Measurements from ENCODE around the gene TAF12. TPM values are rescaled to one million over a fixed set of nuclear protein-coding genes. Genes with fewer than 3 reads are reported as not detected.
"Not testable (repeated sequence)": the region's sequence is repeated elsewhere in the genome, so short reads cannot be mapped to it uniquely, and the experiment has no call there.

Gene TAF12
- total RNA-seq, 1 donor from 2014 or later, result 21.7 TPM

- Mint-ChIP-seq H3K27me3 (ENCODE audit: unreplicated experiment) (no peaks in the 10 kb centered on the region), H3K4me1 (ENCODE audit: unreplicated experiment) (peaks cover 8% of the 10 kb centered on the region), H3K9me3 (ENCODE audit: unreplicated experiment) (no peaks in the 10 kb centered on the region), H3K36me3 (ENCODE audit: unreplicated experiment) (no peaks in the 10 kb centered on the region), H3K4me3 (ENCODE audit: unreplicated experiment) (no peak overlapping the region), H3K27ac (ENCODE audit: unreplicated experiment) (no peak overlapping the region)
- DNase-seq (ENCODE audit: extremely low spot score, unreplicated experiment), result no peak
- no peak for TF ChIP-seq CTCF (IDR thresholded peaks at IDR 0.05)
These were observed 47.3 kb downstream of the TAF12 start for GRCh38 chr1:28595412-28596191.

GRCh38 chr1:28594686-28595411 lies 48.0 kb downstream of the TAF12 start:
- DNase-seq (ENCODE audit: extremely low spot score, unreplicated experiment); H3K27me3 Mint-ChIP-seq (ENCODE audit: unreplicated experiment); H3K36me3 Mint-ChIP-seq (ENCODE audit: unreplicated experiment); H3K27ac Mint-ChIP-seq (ENCODE audit: unreplicated experiment); H3K9me3 Mint-ChIP-seq (ENCODE audit: unreplicated experiment); H3K4me3 Mint-ChIP-seq (ENCODE audit: unreplicated experiment): not testable (repeated sequence)
- peaks cover 15% of the 10 kb centered on the region for H3K4me1 Mint-ChIP-seq (ENCODE audit: unreplicated experiment)

- H3K4me3 Mint-ChIP-seq (ENCODE audit: unreplicated experiment); H3K27me3 Mint-ChIP-seq (ENCODE audit: unreplicated experiment); H3K9me3 Mint-ChIP-seq (ENCODE audit: unreplicated experiment); H3K27ac Mint-ChIP-seq (ENCODE audit: unreplicated experiment); H3K36me3 Mint-ChIP-seq (ENCODE audit: unreplicated experiment); DNase-seq (ENCODE audit: extremely low spot score, unreplicated experiment): not testable (repeated sequence)
- H3K4me1 Mint-ChIP-seq (ENCODE audit: unreplicated experiment), result peaks cover 16% of the 10 kb centered on the region
These were observed 48.9 kb downstream of the TAF12 start for GRCh38 chr1:28593988-28594356.

- Mint-ChIP-seq H3K36me3 (ENCODE audit: unreplicated experiment) (no peaks in the 10 kb centered on the region), H3K9me3 (ENCODE audit: unreplicated experiment) (no peaks in the 10 kb centered on the region), H3K27ac (ENCODE audit: unreplicated experiment) (no peak overlapping the region), H3K27me3 (ENCODE audit: unreplicated experiment) (no peaks in the 10 kb centered on the region), H3K4me1 (ENCODE audit: unreplicated experiment) (peaks cover 16% of the 10 kb centered on the region), H3K4me3 (ENCODE audit: unreplicated experiment) (peak overlapping the region; percentile 72)
- no peak for TF ChIP-seq CTCF (IDR thresholded peaks at IDR 0.05)
- no peak for DNase-seq (ENCODE audit: extremely low spot score, unreplicated experiment)
These were observed 50.4 kb downstream of the TAF12 start for GRCh38 chr1:28592321-28593071.

- no peaks in the 10 kb centered on the region for H3K9me3 Mint-ChIP-seq (ENCODE audit: unreplicated experiment)
- TF ChIP-seq CTCF (IDR thresholded peaks at IDR 0.05), result no peak
- DNase-seq (ENCODE audit: extremely low spot score, unreplicated experiment), result no peak
- no peaks in the 10 kb centered on the region for H3K27me3 Mint-ChIP-seq (ENCODE audit: unreplicated experiment)
- H3K27ac Mint-ChIP-seq (ENCODE audit: unreplicated experiment), result no peak within 1 kb of the TSS
- H3K36me3 Mint-ChIP-seq (ENCODE audit: unreplicated experiment), result no peaks in the 10 kb centered on the region
- peak within 1 kb of the TSS; percentile 72 for H3K4me3 Mint-ChIP-seq (ENCODE audit: unreplicated experiment)
- H3K4me1 Mint-ChIP-seq (ENCODE audit: unreplicated experiment), result peaks cover 16% of the 10 kb centered on the region
These were observed 51.1 kb downstream of the TAF12 start, which contains the start of gene RAB42 for GRCh38 chr1:28591708-28592320. RAB42 (plus strand) TSS chr1:28592265; CDS start chr1:28592512, 247 bp downstream.

GRCh38 chr1:28586585-28587391 lies 56.1 kb downstream of the TAF12 start:
- H3K36me3 Mint-ChIP-seq (ENCODE audit: unreplicated experiment), result not testable (repeated sequence)

More at GRCh38 chr1:28586585-28587391, 56.1 kb downstream of the TAF12 start:
- H3K27me3 Mint-ChIP-seq (ENCODE audit: unreplicated experiment); H3K27ac Mint-ChIP-seq (ENCODE audit: unreplicated experiment); DNase-seq (ENCODE audit: extremely low spot score, unreplicated experiment); H3K4me3 Mint-ChIP-seq (ENCODE audit: unreplicated experiment); H3K9me3 Mint-ChIP-seq (ENCODE audit: unreplicated experiment): not testable (repeated sequence)
- H3K4me1 Mint-ChIP-seq (ENCODE audit: unreplicated experiment), result peaks cover 17% of the 10 kb centered on the region

All from osteocyte (in vitro differentiated cells).